Smooth muscle cell (in vitro differentiated cells): Measurements from ENCODE around the gene ZNF410. TPM values are rescaled to one million over a fixed set of nuclear protein-coding genes. Genes with fewer than 3 reads are reported as not detected.

Experiments
- DNase-seq: peaks from one replicate; lab custom pipeline; 2025; ENCODE audit not compliant: unreplicated experiment; lab: John Stamatoyannopoulos, UW
- H2AFZ ChIP-seq: fragments of 200-600 bp; sonication (generic); 2 replicates; pipeline ENCODE4 v1.6.0; 2016; ENCODE audit warnings: antibody characterized with exemption, low read depth, mild to moderate bottlenecking
- H3F3A ChIP-seq: fragments of 200-600 bp; sonication (generic); 2 replicates; pipeline ENCODE4 v1.6.0; 2017; ENCODE audit warnings: antibody characterized with exemption, low read depth
- H3K27ac ChIP-seq: fragments of 200-600 bp; sonication (generic); 2 replicates; pipeline ENCODE4 v1.5.1; 2016; ENCODE audit warnings: low read depth, mild to moderate bottlenecking
- H3K27me3 ChIP-seq: fragments of 200-600 bp; sonication (generic); 2 replicates; pipeline ENCODE4 v1.6.1; 2016; ENCODE audit warnings: low read depth, mild to moderate bottlenecking
- H3K36me3 ChIP-seq: fragments of 200-600 bp; sonication (generic); 2 replicates; pipeline ENCODE4 v1.5.1; 2016; ENCODE audit warnings: low read depth
- H3K4me1 ChIP-seq: fragments of 200-600 bp; sonication (generic); 2 replicates; pipeline ENCODE4 v1.5.1; 2016; ENCODE audit warnings: low read depth
- H3K4me2 ChIP-seq: fragments of 200-600 bp; sonication (generic); 2 replicates; pipeline ENCODE4 v1.6.0; 2016; ENCODE audit warnings: mild to moderate bottlenecking
- H3K4me3 ChIP-seq: fragments of 200-600 bp; sonication (generic); 2 replicates; pipeline ENCODE4 v1.5.1; 2016; ENCODE audit warnings: mild to moderate bottlenecking
- H3K79me2 ChIP-seq: fragments of 200-600 bp; sonication (generic); 2 replicates; pipeline ENCODE4 v1.6.0; 2016; ENCODE audit warnings: low read depth, mild to moderate bottlenecking
- H3K9ac ChIP-seq: fragments of 200-600 bp; sonication (generic); 2 replicates; pipeline ENCODE4 v1.6.0; 2016; ENCODE audit warnings: low read depth
- H3K9me3 ChIP-seq: fragments of 200-600 bp; sonication (generic); replicated peaks from 2 replicates; pipeline ENCODE4 v1.5.1; 2016; ENCODE audit warnings: low read depth
- H4K20me1 ChIP-seq: fragments of 200-600 bp; sonication (generic); 2 replicates; pipeline ENCODE4 v1.6.0; 2016; ENCODE audit warnings: low read depth
- CTCF ChIP-seq: fragments of 200-600 bp; sonication (generic); IDR thresholded peaks from 2 replicates; pipeline ENCODE4 v1.5.1; 2017; ENCODE audit warnings: borderline replicate concordance, mild to moderate bottlenecking, antibody characterized with exemption; ENCODE audit not compliant: insufficient read depth, poor library complexity, severe bottlenecking
- WGBS: methylation state at CpG from one replicate; pipeline ENCODE4 v1.1.7; 2016; ENCODE audit warnings: low lambda C conversion rate; 5-methylcytosine and 5-hydroxymethylcytosine counted together
- polyA plus RNA-seq: library from polyadenylated mRNA; unstranded; fragments of >200 nt; fragmentation: Nextera tagmentation; extraction: Ambion mirVana; gene quantifications from 2 replicates; pipeline ENCODE4 v1.2.1, GENCODE V29; 2016
- total RNA-seq: library from RNA; depleted of rRNA; stranded (reverse); fragments of >200 nt; gene quantifications from 2 replicates; pipeline ENCODE4 v1.2.3, GENCODE V29; 2014

The ZNF410 gene
- total and polyA plus RNA-seq, 2 experiments from 2014 or later: 45.1 to 67.3 TPM

- no peaks in the 10 kb centered on the region for H3K79me2 ChIP-seq
- peaks cover 5% of the 10 kb centered on the region for H3K36me3 ChIP-seq
- no peak overlapping the region for H3K4me2 ChIP-seq
- no peak for DNase-seq
- H3K4me3 ChIP-seq: no peak overlapping the region
- no peak for TF ChIP-seq CTCF
- H3K27me3 ChIP-seq: no peaks in the 10 kb centered on the region
- no peaks in the 10 kb centered on the region for H4K20me1 ChIP-seq
- 53% methylated on average over 4 of the region's 4 CpGs for WGBS
- H3K9me3 ChIP-seq: no peaks in the 10 kb centered on the region
- H2AFZ ChIP-seq: no peak overlapping the region
- H3K9ac ChIP-seq: no peak overlapping the region
- no peak overlapping the region for H3K27ac ChIP-seq
- no peaks in the 10 kb centered on the region for H3F3A ChIP-seq
- no peaks in the 10 kb centered on the region for H3K4me1 ChIP-seq
Observed at GRCh38 chr14:73943083-73943482, 56.4 kb downstream of the ZNF410 start.

- no peaks in the 10 kb centered on the region for H4K20me1 ChIP-seq
- H3K36me3 ChIP-seq: peaks cover 3% of the 10 kb centered on the region
- TF ChIP-seq CTCF: no peak
- no peaks in the 10 kb centered on the region for H3K27me3 ChIP-seq
- no peaks in the 10 kb centered on the region for H3K4me1 ChIP-seq
- H3K27ac ChIP-seq: no peak overlapping the region
- no peak overlapping the region for H3K9ac ChIP-seq
- WGBS: 95% methylated on average over 17 of the region's 17 CpGs
- no peak overlapping the region for H3K4me3 ChIP-seq
- H2AFZ ChIP-seq: no peak overlapping the region
- H3K4me2 ChIP-seq: no peak overlapping the region
- no peak for DNase-seq
- no peaks in the 10 kb centered on the region for H3K79me2 ChIP-seq
- H3F3A ChIP-seq: no peaks in the 10 kb centered on the region
- no peaks in the 10 kb centered on the region for H3K9me3 ChIP-seq
Observed at GRCh38 chr14:73944432-73945158, 57.9 kb downstream of the ZNF410 start.

GRCh38 chr14:73945159-73945670 is 58.6 kb downstream of the ZNF410 start:
- H3K4me1 ChIP-seq: no peaks in the 10 kb centered on the region
- H3K9ac ChIP-seq: no peak overlapping the region
- no peaks in the 10 kb centered on the region for H3F3A ChIP-seq
- no peaks in the 10 kb centered on the region for H3K9me3 ChIP-seq
- H3K4me2 ChIP-seq: no peak overlapping the region
- no peak overlapping the region for H3K27ac ChIP-seq
- H3K79me2 ChIP-seq: no peaks in the 10 kb centered on the region
- no peaks in the 10 kb centered on the region for H3K27me3 ChIP-seq
- H2AFZ ChIP-seq: no peak overlapping the region
- H4K20me1 ChIP-seq: no peaks in the 10 kb centered on the region
- no peak for DNase-seq
- no peak overlapping the region for H3K4me3 ChIP-seq
- no peak for TF ChIP-seq CTCF
- H3K36me3 ChIP-seq: no peaks in the 10 kb centered on the region
- 73% methylated on average over 4 of the region's 4 CpGs for WGBS
